HepG2 (cell line): ENCODE results near the gene MAP3K5.

Experiments
- BRCA1 ChIP-seq: sonication (generic); formaldehyde crosslinking; IDR thresholded peaks from 2 replicates; pipeline ENCODE4 v1.4.0; 2020; ENCODE audit warnings: missing genetic modification reagents
- CREB1 ChIP-seq, 2 experiments: fragments of 450-650 bp in 1 of 2; IDR thresholded peaks; 2 replicates each; pipeline ENCODE4 v1.6.1; 2016 to 2017; ENCODE audit warnings: control low read depth in 1 of 2, mild to moderate bottlenecking in 1 of 2, missing compliant biosample characterization in 1 of 2, missing genetic modification characterization in 1 of 2
- FOXK2 ChIP-seq: fragments of 450-650 bp; IDR thresholded peaks from 2 replicates; pipeline ENCODE4 v1.6.1; 2016
- JUN ChIP-seq: sonication (generic); formaldehyde crosslinking; IDR thresholded peaks from 2 replicates; pipeline ENCODE4 v1.4.0; 2020; ENCODE audit warnings: mild to moderate bottlenecking, missing genetic modification reagents
- KDM6A ChIP-seq: IDR thresholded peaks from 2 replicates; pipeline ENCODE4 v1.6.1; 2016; ENCODE audit warnings: low read depth
- MYNN ChIP-seq: sonication (generic); formaldehyde crosslinking; IDR thresholded peaks from 2 replicates; pipeline ENCODE4 v1.4.0; 2020; ENCODE audit warnings: mild to moderate bottlenecking, low read depth, missing genetic modification reagents
- SMC3 ChIP-seq: IDR thresholded peaks from 2 replicates; pipeline ENCODE4 v1.6.1; 2011; ENCODE audit warnings: low read length, improper control_type of control experiment
- ZSCAN12 ChIP-seq: sonication (generic); formaldehyde crosslinking; IDR thresholded peaks from 2 replicates; pipeline ENCODE4 v1.9.0; 2021; ENCODE audit warnings: mild to moderate bottlenecking, missing genetic modification reagents
- TF ChIP-seq, protein P1 (sequence below): sonication (generic); formaldehyde crosslinking; IDR thresholded peaks from 2 replicates; pipeline ENCODE4 v1.4.0; 2020; ENCODE audit warnings: mild to moderate bottlenecking, missing genetic modification reagents
- TF ChIP-seq, protein P2 (sequence below): sonication (generic); formaldehyde crosslinking; IDR thresholded peaks from 2 replicates; pipeline ENCODE4 v1.5.0; 2020; ENCODE audit warnings: missing genetic modification reagents, mild to moderate bottlenecking, borderline replicate concordance
- TF ChIP-seq, protein P3 (sequence below): sonication (generic); formaldehyde crosslinking; IDR thresholded peaks from 2 replicates; pipeline ENCODE4 v1.5.0; 2020; ENCODE audit warnings: mild to moderate bottlenecking, missing genetic modification reagents, moderate library complexity
- TF ChIP-seq, protein P4 (sequence below), 2 experiments: IDR thresholded peaks; 2 replicates each; pipeline ENCODE4 v1.6.1; 2011 to 2012; ENCODE audit warnings: low read length in 2 of 2, borderline replicate concordance in 1 of 2, low read depth in 1 of 2, mild to moderate bottlenecking in 1 of 2, moderate library complexity in 1 of 2
- TF ChIP-seq, protein P5 (sequence below): sonication (generic); formaldehyde crosslinking; IDR thresholded peaks from 2 replicates; pipeline ENCODE4 v1.5.0; 2020; ENCODE audit warnings: missing genetic modification reagents, mild to moderate bottlenecking, borderline replicate concordance

DNA sequence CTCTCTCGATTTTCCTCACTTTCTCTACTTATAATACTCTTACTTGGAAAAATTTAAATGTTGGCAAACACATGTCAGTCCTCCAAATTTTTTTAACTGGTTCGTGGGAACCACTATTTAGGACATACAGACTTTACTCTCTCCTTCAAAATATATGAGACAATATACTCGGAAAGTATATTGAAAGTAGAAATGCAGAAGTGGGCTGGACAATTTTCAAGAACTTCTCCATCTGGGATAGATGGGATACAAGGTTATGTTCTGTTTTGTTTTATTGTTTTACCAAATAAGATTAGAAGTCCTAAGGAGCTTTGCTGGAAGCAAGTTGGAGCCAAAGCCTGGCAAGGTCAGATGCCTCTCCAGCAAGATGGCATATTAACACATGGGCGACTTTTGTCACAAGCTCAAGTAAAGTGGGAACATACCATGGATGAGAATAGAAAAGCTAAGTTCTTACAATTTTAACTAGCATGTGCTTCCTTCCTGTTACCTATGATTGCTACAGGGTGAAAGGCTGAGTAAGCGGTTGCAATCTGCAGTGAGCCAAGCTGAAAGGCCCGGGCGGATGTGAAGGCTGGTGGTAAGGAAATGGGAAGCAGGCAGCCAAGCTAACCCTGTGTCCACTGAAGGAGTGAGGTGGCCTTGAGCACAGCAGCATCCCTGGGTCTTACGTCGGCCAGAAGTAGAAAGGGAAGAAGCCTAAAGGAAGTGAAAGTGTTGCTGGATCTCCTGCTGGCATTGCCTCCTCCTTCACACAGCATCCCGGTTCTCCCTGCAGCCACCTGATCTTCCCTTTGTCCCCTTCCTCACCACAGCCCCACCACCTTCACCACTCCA is 7.1 kb downstream of the MAP3K5 start:
- no peak for TF ChIP-seq KDM6A (CRISPR knock-in tag)
- no peak for TF ChIP-seq ZSCAN12 (CRISPR knock-in tag)
- TF ChIP-seq JUN (CRISPR knock-in tag) = no peak
- TF ChIP-seq SMC3 = no peak
- TF ChIP-seq, protein P1, sequence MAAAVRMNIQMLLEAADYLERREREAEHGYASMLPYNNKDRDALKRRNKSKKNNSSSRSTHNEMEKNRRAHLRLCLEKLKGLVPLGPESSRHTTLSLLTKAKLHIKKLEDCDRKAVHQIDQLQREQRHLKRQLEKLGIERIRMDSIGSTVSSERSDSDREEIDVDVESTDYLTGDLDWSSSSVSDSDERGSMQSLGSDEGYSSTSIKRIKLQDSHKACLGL (CRISPR knock-in tag) = no peak
- TF ChIP-seq, protein P2, sequence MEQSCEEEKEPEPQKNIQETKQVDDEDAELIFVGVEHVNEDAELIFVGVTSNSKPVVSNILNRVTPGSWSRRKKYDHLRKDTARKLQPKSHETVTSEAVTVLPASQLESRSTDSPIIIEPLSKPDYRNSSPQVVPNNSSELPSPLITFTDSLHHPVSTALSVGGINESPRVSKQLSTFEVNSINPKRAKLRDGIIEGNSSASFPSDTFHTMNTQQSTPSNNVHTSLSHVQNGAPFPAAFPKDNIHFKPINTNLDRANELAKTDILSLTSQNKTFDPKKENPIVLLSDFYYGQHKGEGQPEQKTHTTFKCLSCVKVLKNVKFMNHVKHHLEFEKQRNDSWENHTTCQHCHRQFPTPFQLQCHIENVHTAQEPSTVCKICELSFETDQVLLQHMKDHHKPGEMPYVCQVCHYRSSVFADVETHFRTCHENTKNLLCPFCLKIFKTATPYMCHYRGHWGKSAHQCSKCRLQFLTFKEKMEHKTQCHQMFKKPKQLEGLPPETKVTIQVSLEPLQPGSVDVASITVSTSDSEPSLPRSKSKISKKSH (CRISPR knock-in tag) = no peak
- TF ChIP-seq BRCA1 (CRISPR knock-in tag) = no peak
- TF ChIP-seq FOXK2 = no peak
- TF ChIP-seq, protein P3, sequence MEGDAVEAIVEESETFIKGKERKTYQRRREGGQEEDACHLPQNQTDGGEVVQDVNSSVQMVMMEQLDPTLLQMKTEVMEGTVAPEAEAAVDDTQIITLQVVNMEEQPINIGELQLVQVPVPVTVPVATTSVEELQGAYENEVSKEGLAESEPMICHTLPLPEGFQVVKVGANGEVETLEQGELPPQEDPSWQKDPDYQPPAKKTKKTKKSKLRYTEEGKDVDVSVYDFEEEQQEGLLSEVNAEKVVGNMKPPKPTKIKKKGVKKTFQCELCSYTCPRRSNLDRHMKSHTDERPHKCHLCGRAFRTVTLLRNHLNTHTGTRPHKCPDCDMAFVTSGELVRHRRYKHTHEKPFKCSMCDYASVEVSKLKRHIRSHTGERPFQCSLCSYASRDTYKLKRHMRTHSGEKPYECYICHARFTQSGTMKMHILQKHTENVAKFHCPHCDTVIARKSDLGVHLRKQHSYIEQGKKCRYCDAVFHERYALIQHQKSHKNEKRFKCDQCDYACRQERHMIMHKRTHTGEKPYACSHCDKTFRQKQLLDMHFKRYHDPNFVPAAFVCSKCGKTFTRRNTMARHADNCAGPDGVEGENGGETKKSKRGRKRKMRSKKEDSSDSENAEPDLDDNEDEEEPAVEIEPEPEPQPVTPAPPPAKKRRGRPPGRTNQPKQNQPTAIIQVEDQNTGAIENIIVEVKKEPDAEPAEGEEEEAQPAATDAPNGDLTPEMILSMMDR (CRISPR knock-in tag) = no peak
- TF ChIP-seq MYNN (CRISPR knock-in tag) = no peak
- no peak for TF ChIP-seq CREB1 (IDR thresholded peaks at IDR 0.05)
- no peak for TF ChIP-seq CREB1 (CRISPR knock-in tag; IDR thresholded peaks at IDR 0.05)
- TF ChIP-seq, protein P4, sequence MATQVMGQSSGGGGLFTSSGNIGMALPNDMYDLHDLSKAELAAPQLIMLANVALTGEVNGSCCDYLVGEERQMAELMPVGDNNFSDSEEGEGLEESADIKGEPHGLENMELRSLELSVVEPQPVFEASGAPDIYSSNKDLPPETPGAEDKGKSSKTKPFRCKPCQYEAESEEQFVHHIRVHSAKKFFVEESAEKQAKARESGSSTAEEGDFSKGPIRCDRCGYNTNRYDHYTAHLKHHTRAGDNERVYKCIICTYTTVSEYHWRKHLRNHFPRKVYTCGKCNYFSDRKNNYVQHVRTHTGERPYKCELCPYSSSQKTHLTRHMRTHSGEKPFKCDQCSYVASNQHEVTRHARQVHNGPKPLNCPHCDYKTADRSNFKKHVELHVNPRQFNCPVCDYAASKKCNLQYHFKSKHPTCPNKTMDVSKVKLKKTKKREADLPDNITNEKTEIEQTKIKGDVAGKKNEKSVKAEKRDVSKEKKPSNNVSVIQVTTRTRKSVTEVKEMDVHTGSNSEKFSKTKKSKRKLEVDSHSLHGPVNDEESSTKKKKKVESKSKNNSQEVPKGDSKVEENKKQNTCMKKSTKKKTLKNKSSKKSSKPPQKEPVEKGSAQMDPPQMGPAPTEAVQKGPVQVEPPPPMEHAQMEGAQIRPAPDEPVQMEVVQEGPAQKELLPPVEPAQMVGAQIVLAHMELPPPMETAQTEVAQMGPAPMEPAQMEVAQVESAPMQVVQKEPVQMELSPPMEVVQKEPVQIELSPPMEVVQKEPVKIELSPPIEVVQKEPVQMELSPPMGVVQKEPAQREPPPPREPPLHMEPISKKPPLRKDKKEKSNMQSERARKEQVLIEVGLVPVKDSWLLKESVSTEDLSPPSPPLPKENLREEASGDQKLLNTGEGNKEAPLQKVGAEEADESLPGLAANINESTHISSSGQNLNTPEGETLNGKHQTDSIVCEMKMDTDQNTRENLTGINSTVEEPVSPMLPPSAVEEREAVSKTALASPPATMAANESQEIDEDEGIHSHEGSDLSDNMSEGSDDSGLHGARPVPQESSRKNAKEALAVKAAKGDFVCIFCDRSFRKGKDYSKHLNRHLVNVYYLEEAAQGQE (IDR thresholded peaks at IDR 0.05; ENCODE audit: borderline replicate concordance in 1 of 2, low read depth in 1 of 2, low read length in 2 of 2) = no peak
- TF ChIP-seq, protein P5, sequence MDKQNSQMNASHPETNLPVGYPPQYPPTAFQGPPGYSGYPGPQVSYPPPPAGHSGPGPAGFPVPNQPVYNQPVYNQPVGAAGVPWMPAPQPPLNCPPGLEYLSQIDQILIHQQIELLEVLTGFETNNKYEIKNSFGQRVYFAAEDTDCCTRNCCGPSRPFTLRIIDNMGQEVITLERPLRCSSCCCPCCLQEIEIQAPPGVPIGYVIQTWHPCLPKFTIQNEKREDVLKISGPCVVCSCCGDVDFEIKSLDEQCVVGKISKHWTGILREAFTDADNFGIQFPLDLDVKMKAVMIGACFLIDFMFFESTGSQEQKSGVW = no peak
